IMR-90 (cell line): ENCODE results near the gene EZR. TPM values are rescaled to one million over a fixed set of nuclear protein-coding genes. Genes with fewer than 3 reads are reported as not detected.

Experiments
- BHLHE40 ChIP-seq: fragments of 150-350 bp; IDR thresholded peaks from 2 replicates; pipeline ENCODE4 v1.6.1; 2016; ENCODE audit warnings: mild to moderate bottlenecking, low read depth, low read length
- ELK1 ChIP-seq: fragments of 150-350 bp; IDR thresholded peaks from 2 replicates; pipeline ENCODE4 v1.6.1; 2016; ENCODE audit warnings: low read depth, mild to moderate bottlenecking, low read length, moderate library complexity, borderline replicate concordance
- polyA plus RNA-seq, 3 experiments: library from polyadenylated mRNA; depleted of rRNA; stranded (reverse); fragments of >200 nt; gene quantifications; 2 replicates each; pipeline ENCODE4 v1.2.3, GENCODE V29; 2012; ENCODE audit warnings: low replicate concordance in 1 of 3
- total RNA-seq: library from RNA; depleted of rRNA; stranded (reverse); fragments of >200 nt; gene quantifications from 2 replicates; pipeline ENCODE4 v1.2.3, GENCODE V29; 2012

Gene EZR
- total and polyA plus RNA-seq, 2 of the 4 experiments (the other 2 are of a cell fraction), result 83.8 to 145 TPM

GRCh38 chr6:158798311-158798710, 20.9 kb downstream of the EZR start (continued):
- TF ChIP-seq ELK1, result no peak
- TF ChIP-seq BHLHE40, result no peak
